ENCODE data around the gene CCDC3. TPM values are rescaled to one million over a fixed set of nuclear protein-coding genes. Genes with fewer than 3 reads are reported as not detected.
"Not testable (repeated sequence)": the region's sequence is repeated elsewhere in the genome, so short reads cannot be mapped to it uniquely, and the experiment has no call there.

The CCDC3 gene
- total RNA-seq, 8 experiments from 2014 or later: 0.41 to 141 (median 0.92) TPM; not detected in 1

- Histone ChIP-seq H3K4me3 (no peak overlapping the region), H3K4me1 (replicated peaks in 1 of 2) (no peaks in the 10 kb centered on the region), H3K27ac (no peak overlapping the region)
- ATAC-seq (replicated peaks in 6 of 8): no peak
- in situ Hi-C loops (cut with MboI; ENCODE audit: low pct_unique_long_range_greater_than_20kb in 2 of 9, low sequenced_read_pairs in 9 of 9, unreplicated experiment in 9 of 9): no loop called here
- WGBS, 10 experiments: 63 to 100% (median 95%) methylated on average over 1 to 6 of the region's 6 CpGs; no CpG with 5 or more reads in 2 of the 10 experiments
These were observed 16.2 kb downstream of the CCDC3 start for GRCh38 chr10:12985347-12985746.

- peaks cover 0 to 6% of the 10 kb centered on the region in 2 donors for H3K4me1 ChIP-seq (replicated peaks in 1 of 2)
- no peak overlapping the region for H3K27ac ChIP-seq
- no peak for ATAC-seq (replicated peaks in 6 of 8)
- WGBS, 10 experiments: 46 to 100% (median 80%) methylated on average over 2 to 7 of the region's 7 CpGs
- in situ Hi-C loops (cut with MboI; ENCODE audit: low pct_unique_long_range_greater_than_20kb in 2 of 9, low sequenced_read_pairs in 9 of 9, unreplicated experiment in 9 of 9): no loop called here
- H3K4me3 ChIP-seq: no peak overlapping the region
These were observed 17.3 kb downstream of the CCDC3 start for GRCh38 chr10:12984165-12984747.

GRCh38 chr10:12983568-12983967 is 17.9 kb downstream of the CCDC3 start:
- H3K27ac ChIP-seq; in situ Hi-C loops (cut with MboI; ENCODE audit: low pct_unique_long_range_greater_than_20kb in 2 of 9, low sequenced_read_pairs in 9 of 9, unreplicated experiment in 9 of 9); H3K4me1 ChIP-seq (replicated peaks in 1 of 2); H3K4me3 ChIP-seq; ATAC-seq (replicated peaks in 6 of 8): not testable (repeated sequence)
- WGBS, 10 experiments: 0 to 90% (median 47%) methylated on average over 1 to 3 of the region's 3 CpGs

- in situ Hi-C loops (cut with MboI; ENCODE audit: low pct_unique_long_range_greater_than_20kb in 2 of 9, low sequenced_read_pairs in 9 of 9, unreplicated experiment in 9 of 9): no loop called here
- WGBS, 10 experiments: 0 to 100% (median 50%) methylated on average over 1 to 3 of the region's 4 CpGs; no CpG with 5 or more reads in 5 of the 10 experiments
- H3K4me3 ChIP-seq: no peak overlapping the region
- H3K27ac ChIP-seq: no peak overlapping the region
- ATAC-seq (replicated peaks in 6 of 8): peak in 1 of 8 experiments; percentile 39
- H3K4me1 ChIP-seq (replicated peaks in 1 of 2): peaks cover 0 to 6% of the 10 kb centered on the region in 2 donors
These were observed 19.9 kb downstream of the CCDC3 start for GRCh38 chr10:12981570-12981969.

- no peak overlapping the region for H3K4me3 ChIP-seq
- peaks cover 0 to 6% of the 10 kb centered on the region in 2 donors for H3K4me1 ChIP-seq (replicated peaks in 1 of 2)
- WGBS, 10 experiments: 54 to 81% (median 77%) methylated on average over 1 to 5 of the region's 6 CpGs; no CpG with 5 or more reads in 5 of the 10 experiments
- in situ Hi-C loops (cut with MboI; ENCODE audit: low pct_unique_long_range_greater_than_20kb in 2 of 9, low sequenced_read_pairs in 9 of 9, unreplicated experiment in 9 of 9): no loop called here
- no peak overlapping the region for H3K27ac ChIP-seq
- no peak for ATAC-seq (replicated peaks in 6 of 8)
These were observed 20.7 kb downstream of the CCDC3 start for GRCh38 chr10:12980713-12981306.

GRCh38 chr10:12980102-12980661 is 21.3 kb downstream of the CCDC3 start:
- no peak overlapping the region for H3K27ac ChIP-seq
- peaks cover 0 to 6% of the 10 kb centered on the region in 2 donors for H3K4me1 ChIP-seq (replicated peaks in 1 of 2)
- in situ Hi-C loops (cut with MboI; ENCODE audit: low pct_unique_long_range_greater_than_20kb in 2 of 9, low sequenced_read_pairs in 9 of 9, unreplicated experiment in 9 of 9): no loop called here
- ATAC-seq (replicated peaks in 6 of 8): peak in 1 of 8 experiments; percentile 68
- H3K4me3 ChIP-seq: no peak overlapping the region
- WGBS, 10 experiments: 0 to 50% (median 26%) methylated on average over 2 to 7 of the region's 7 CpGs; no CpG with 5 or more reads in 5 of the 10 experiments

GRCh38 chr10:12978891-12979290 is 22.6 kb downstream of the CCDC3 start:
- in situ Hi-C loops (cut with MboI; ENCODE audit: low pct_unique_long_range_greater_than_20kb in 2 of 9, low sequenced_read_pairs in 9 of 9, unreplicated experiment in 9 of 9): no loop called here
- Histone ChIP-seq H3K27ac (no peak overlapping the region), H3K4me3 (no peak overlapping the region), H3K4me1 (replicated peaks in 1 of 2) (peaks cover 0 to 6% of the 10 kb centered on the region in 2 donors)
- WGBS, 10 experiments: 27 to 89% (median 57%) methylated on average over 1 to 4 of the region's 4 CpGs; no CpG with 5 or more reads in 2 of the 10 experiments
- no peak for ATAC-seq (replicated peaks in 6 of 8)

- Histone ChIP-seq H3K27ac (no peak overlapping the region), H3K4me3 (no peak overlapping the region), H3K4me1 (replicated peaks in 1 of 2) (peaks cover 0 to 6% of the 10 kb centered on the region in 2 donors)
- in situ Hi-C loops (cut with MboI; ENCODE audit: low pct_unique_long_range_greater_than_20kb in 2 of 9, low sequenced_read_pairs in 9 of 9, unreplicated experiment in 9 of 9): no loop called here
- WGBS, 10 experiments: 26 to 80% (median 73%) methylated on average over 1 to 5 of the region's 5 CpGs; no CpG with 5 or more reads in 6 of the 10 experiments
- ATAC-seq (replicated peaks in 6 of 8): no peak
These were observed 25.6 kb downstream of the CCDC3 start for GRCh38 chr10:12975906-12976305.

GRCh38 chr10:12975266-12975665 is 26.2 kb downstream of the CCDC3 start:
- ATAC-seq (replicated peaks in 6 of 8): peak in 2 of 8 experiments; percentile 33 to 36
- WGBS, 10 experiments: 57 to 100% (median 80%) methylated on average over 1 to 2 of the region's 3 CpGs; no CpG with 5 or more reads in 3 of the 10 experiments
- H3K27ac ChIP-seq: no peak overlapping the region

GRCh38 chr10:12974491-12975199 is 26.9 kb downstream of the CCDC3 start:
- no peak overlapping the region for H3K27ac ChIP-seq
- no peak for ATAC-seq (replicated peaks in 6 of 8)
- no peaks in the 10 kb centered on the region for H3K4me1 ChIP-seq (replicated peaks in 1 of 2)

More at GRCh38 chr10:12975266-12975665, 26.2 kb downstream of the CCDC3 start:
- Histone ChIP-seq H3K4me1 (replicated peaks in 1 of 2) (peaks cover 0 to 6% of the 10 kb centered on the region in 2 donors), H3K4me3 (no peak overlapping the region)
- in situ Hi-C loops (cut with MboI; ENCODE audit: low pct_unique_long_range_greater_than_20kb in 2 of 9, low sequenced_read_pairs in 9 of 9, unreplicated experiment in 9 of 9): no loop called here

GRCh38 chr10:12974078-12974477 is 27.4 kb downstream of the CCDC3 start:
- WGBS, 10 experiments: 58 to 100% (median 89%) methylated on average over 1 to 6 of the region's 9 CpGs; no CpG with 5 or more reads in 4 of the 10 experiments
- no peak for ATAC-seq (replicated peaks in 6 of 8)
- Histone ChIP-seq H3K4me3 (no peak overlapping the region), H3K4me1 (replicated peaks in 1 of 2) (no peaks in the 10 kb centered on the region), H3K27ac (no peak overlapping the region)
- in situ Hi-C loops (cut with MboI; ENCODE audit: low pct_unique_long_range_greater_than_20kb in 2 of 9, low sequenced_read_pairs in 9 of 9, unreplicated experiment in 9 of 9): no loop called here

More at GRCh38 chr10:12974491-12975199, 26.9 kb downstream of the CCDC3 start:
- H3K4me3 ChIP-seq: no peak overlapping the region
- in situ Hi-C loops (cut with MboI; ENCODE audit: low pct_unique_long_range_greater_than_20kb in 2 of 9, low sequenced_read_pairs in 9 of 9, unreplicated experiment in 9 of 9): no loop called here
- 45 to 98% (median 92%) methylated on average over 1 to 10 of the region's 14 CpGs; no CpG with 5 or more reads in 3 of the 10 experiments for WGBS, 10 experiments

GRCh38 chr10:12973149-12973718 is 28.3 kb downstream of the CCDC3 start:
- no peak overlapping the region for H3K4me3 ChIP-seq
- in situ Hi-C loops (cut with MboI; ENCODE audit: low pct_unique_long_range_greater_than_20kb in 2 of 9, low sequenced_read_pairs in 9 of 9, unreplicated experiment in 9 of 9): no loop called here
- H3K4me1 ChIP-seq (replicated peaks in 1 of 2): no peaks in the 10 kb centered on the region
- no peak overlapping the region for H3K27ac ChIP-seq
- no peak for ATAC-seq (replicated peaks in 6 of 8)
- 30 to 78% (median 64%) methylated on average over 1 to 6 of the region's 8 CpGs; no CpG with 5 or more reads in 2 of the 10 experiments for WGBS, 10 experiments

Measured in motor neuron (in vitro differentiated cells).